ENCODE measurements around the gene GRID1.

DNA sequence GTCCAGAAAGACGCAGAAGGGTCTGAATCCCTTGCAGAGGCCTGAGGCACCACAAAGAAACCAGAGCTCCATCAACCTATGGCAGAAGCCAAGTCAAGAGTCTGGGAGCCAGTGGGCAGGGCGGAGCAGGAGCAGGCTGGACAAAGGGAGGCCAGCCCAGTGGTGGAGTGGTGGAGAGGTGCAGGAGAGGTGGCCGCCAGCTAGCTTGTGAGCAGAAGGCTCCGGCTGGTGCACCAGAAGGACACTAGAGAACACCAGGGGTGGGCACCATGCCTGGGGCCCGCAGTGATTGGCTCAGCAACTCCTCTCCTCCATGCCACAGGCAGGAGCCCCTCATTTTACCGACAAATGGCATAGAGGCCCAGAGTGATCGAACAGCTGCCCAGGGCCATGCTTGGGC lies 186.6 kb downstream of the GRID1 start:
- TF ChIP-seq, protein P1, sequence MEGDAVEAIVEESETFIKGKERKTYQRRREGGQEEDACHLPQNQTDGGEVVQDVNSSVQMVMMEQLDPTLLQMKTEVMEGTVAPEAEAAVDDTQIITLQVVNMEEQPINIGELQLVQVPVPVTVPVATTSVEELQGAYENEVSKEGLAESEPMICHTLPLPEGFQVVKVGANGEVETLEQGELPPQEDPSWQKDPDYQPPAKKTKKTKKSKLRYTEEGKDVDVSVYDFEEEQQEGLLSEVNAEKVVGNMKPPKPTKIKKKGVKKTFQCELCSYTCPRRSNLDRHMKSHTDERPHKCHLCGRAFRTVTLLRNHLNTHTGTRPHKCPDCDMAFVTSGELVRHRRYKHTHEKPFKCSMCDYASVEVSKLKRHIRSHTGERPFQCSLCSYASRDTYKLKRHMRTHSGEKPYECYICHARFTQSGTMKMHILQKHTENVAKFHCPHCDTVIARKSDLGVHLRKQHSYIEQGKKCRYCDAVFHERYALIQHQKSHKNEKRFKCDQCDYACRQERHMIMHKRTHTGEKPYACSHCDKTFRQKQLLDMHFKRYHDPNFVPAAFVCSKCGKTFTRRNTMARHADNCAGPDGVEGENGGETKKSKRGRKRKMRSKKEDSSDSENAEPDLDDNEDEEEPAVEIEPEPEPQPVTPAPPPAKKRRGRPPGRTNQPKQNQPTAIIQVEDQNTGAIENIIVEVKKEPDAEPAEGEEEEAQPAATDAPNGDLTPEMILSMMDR (IDR thresholded peaks at IDR 0.05) = no peak
- TF ChIP-seq POLR2A (IDR thresholded peaks at IDR 0.05) = no peak
